Keratinocyte (primary cell): ENCODE results near the gene CDC42EP4. TPM values are rescaled to one million over a fixed set of nuclear protein-coding genes. Genes with fewer than 3 reads are reported as not detected.

ENCODE experiments used
- DNase-seq: peaks from one replicate; pipeline ENCODE4 v3.0.0-alpha.2; 2011; ENCODE audit warnings: low read depth, missing footprints, low spot score
- FAIRE-seq: peaks from 2 replicates; lab custom pipeline; 2011; peaks lifted over from hg19 to GRCh38; lab: Jason Lieb, UNC
- H2AFZ ChIP-seq: 2 replicates; pipeline ENCODE4 v1.6.0; 2012; ENCODE audit warnings: low read length, control low read depth, inconsistent platforms; ENCODE audit not compliant: control insufficient read depth
- H3K27ac ChIP-seq: 2 replicates; pipeline ENCODE4 v1.5.1; 2011; ENCODE audit warnings: low read length; ENCODE audit not compliant: control insufficient read depth, insufficient read depth
- H3K27me3 ChIP-seq: 3 replicates; pipeline ENCODE4 v1.6.0; 2011; ENCODE audit warnings: low read length; ENCODE audit not compliant: control insufficient read depth, insufficient read depth; ENCODE audit errors: extremely low read depth
- H3K36me3 ChIP-seq, 2 experiments: 2 replicates in 1 of 2; 3 replicates in 1 of 2; pipeline ENCODE4 v1.5.1; 2011; ENCODE audit warnings: low read length in 2 of 2, mild to moderate bottlenecking in 1 of 2; ENCODE audit not compliant: control insufficient read depth in 2 of 2, insufficient read depth in 2 of 2; ENCODE audit errors: extremely low read depth in 1 of 2
- H3K4me1 ChIP-seq: 3 replicates; pipeline ENCODE4 v1.5.1; 2011; ENCODE audit warnings: low read length; ENCODE audit not compliant: control insufficient read depth, insufficient read depth; ENCODE audit errors: extremely low read depth
- H3K4me2 ChIP-seq: 3 replicates; pipeline ENCODE4 v1.6.0; 2011; ENCODE audit warnings: low read depth, low read length; ENCODE audit not compliant: control insufficient read depth, insufficient read depth; ENCODE audit errors: extremely low read depth
- H3K4me3 ChIP-seq, 3 experiments: fragments of 200-600 bp in 1 of 3; sonication (generic) in 1 of 3; 2 replicates in 2 of 3; 3 replicates in 1 of 3; pipeline ENCODE4 v1.5.1; 2011 to 2016; ENCODE audit warnings: low read length in 3 of 3, mild to moderate bottlenecking in 3 of 3, control low read depth in 2 of 3, inconsistent platforms in 1 of 3, low read depth in 1 of 3, mixed read lengths in 1 of 3, mixed run types in 1 of 3, moderate library complexity in 1 of 3; ENCODE audit not compliant: control insufficient read depth in 2 of 3, insufficient read depth in 2 of 3; ENCODE audit errors: extremely low read depth in 1 of 3
- H3K79me2 ChIP-seq: 2 replicates; pipeline ENCODE4 v1.6.0; 2012; ENCODE audit warnings: low read length; ENCODE audit not compliant: control insufficient read depth, insufficient read depth
- H3K9ac ChIP-seq: 3 replicates; pipeline ENCODE4 v1.6.0; 2011; ENCODE audit warnings: low read length; ENCODE audit not compliant: control insufficient read depth, insufficient read depth; ENCODE audit errors: extremely low read depth
- H3K9me1 ChIP-seq: 3 replicates; pipeline ENCODE4 v1.6.0; 2011; ENCODE audit warnings: low read length; ENCODE audit not compliant: control insufficient read depth, insufficient read depth; ENCODE audit errors: extremely low read depth
- H3K9me3 ChIP-seq: 2 replicates; pipeline ENCODE4 v1.5.1; 2012; ENCODE audit warnings: low read depth, low read length; ENCODE audit not compliant: control insufficient read depth
- H4K20me1 ChIP-seq: 3 replicates; pipeline ENCODE4 v1.6.0; 2011; ENCODE audit warnings: low read length; ENCODE audit not compliant: control insufficient read depth, insufficient read depth; ENCODE audit errors: extremely low read depth
- CTCF ChIP-seq, 3 experiments: IDR thresholded peaks in 1 of 3; conservative IDR thresholded peaks in 1 of 3; optimal IDR thresholded peaks in 1 of 3; 2 replicates in 2 of 3; 3 replicates in 1 of 3; pipeline versions ENCODE3 to v1.5.1; 2011; ENCODE audit warnings: low read length in 3 of 3, mild to moderate bottlenecking in 3 of 3, moderate library complexity in 2 of 3, control low read depth in 1 of 3, inconsistent platforms in 1 of 3; ENCODE audit not compliant: insufficient read depth in 2 of 3; ENCODE audit errors: extremely low read depth in 1 of 3
- EZH2 ChIP-seq: IDR thresholded peaks from one replicate; pipeline ENCODE4 v1.6.1; 2012; ENCODE audit warnings: inconsistent platforms, mild to moderate bottlenecking, low read length, moderate library complexity
- dilution Hi-C: fragments of 300-500 bp; cut with MboI; formaldehyde crosslinking; loops from one replicate; pipeline ENCODE4 v1.7.0; 2020; ENCODE audit warnings: low sequenced_read_pairs; ENCODE audit not compliant: extremely low pct_ligation_motif_present
- polyA plus RNA-seq, 5 experiments: library from polyadenylated mRNA; depleted of rRNA in 3 of 5; stranded (reverse) in 3 of 5; stranded (forward) in 1 of 5; unstranded in 1 of 5; fragments of >200 nt; gene quantifications; 1 replicate in 1 of 5; 2 replicates in 3 of 5; 3 replicates in 1 of 5; pipeline versions ENCODE4 v1.2.1 to v1.2.3, GENCODE V29; 2011 to 2012; ENCODE audit warnings: missing spikeins in 2 of 5, low read depth in 1 of 5, low replicate concordance in 1 of 5

Gene CDC42EP4
- polyA plus RNA-seq, 1 donor (not counting 4 experiments of a cell fraction or from before 2014, with no cell fraction given): 9.4 TPM

GRCh38 chr17:73349647-73350046 lies 37.8 kb upstream of the CDC42EP4 start:
- Histone ChIP-seq H3K79me2 (no peaks in the 10 kb centered on the region), H2AFZ (no peak overlapping the region), H3K9me3 (no peaks in the 10 kb centered on the region), H3K36me3 (no peaks in the 10 kb centered on the region), H3K9me1 (no peaks in the 10 kb centered on the region), H4K20me1 (no peaks in the 10 kb centered on the region), H3K4me1 (no peaks in the 10 kb centered on the region), H3K4me2 (no peak overlapping the region), H3K4me3 (no peak overlapping the region), H3K27ac (no peak overlapping the region), H3K27me3 (no peaks in the 10 kb centered on the region), H3K9ac (no peak overlapping the region)
- no peak for DNase-seq
- no peak for TF ChIP-seq CTCF (optimal IDR thresholded peaks at IDR 0.05 in 1 of 3, IDR thresholded peaks at IDR 0.05 in 1 of 3, conservative IDR thresholded peaks at IDR 0.05 in 1 of 3; ENCODE audit: extremely low read depth in 1 of 3, insufficient read depth in 2 of 3, low read length in 3 of 3)
- TF ChIP-seq EZH2: no peak
- dilution Hi-C loops: loop anchor here (5.0 kb wide), 1 partner anchor 82 kb away; no protein-coding TSS in a partner anchor
- no peak for FAIRE-seq

GRCh38 chr17:73349138-73349537 lies 37.3 kb upstream of the CDC42EP4 start:
- dilution Hi-C loops: loop anchor here (5.0 kb wide), 1 partner anchor 82 kb away; no protein-coding TSS in a partner anchor
- no peaks in the 10 kb centered on the region for H3K79me2 ChIP-seq
- no peak for TF ChIP-seq CTCF (optimal IDR thresholded peaks at IDR 0.05 in 1 of 3, IDR thresholded peaks at IDR 0.05 in 1 of 3, conservative IDR thresholded peaks at IDR 0.05 in 1 of 3; ENCODE audit: extremely low read depth in 1 of 3, insufficient read depth in 2 of 3, low read length in 3 of 3)
- TF ChIP-seq EZH2: no peak
- H3K9me1 ChIP-seq: no peaks in the 10 kb centered on the region
- no peaks in the 10 kb centered on the region for H3K36me3 ChIP-seq
- H3K27me3 ChIP-seq: no peaks in the 10 kb centered on the region
- no peak overlapping the region for H2AFZ ChIP-seq
- H4K20me1 ChIP-seq: no peaks in the 10 kb centered on the region
- DNase-seq: no peak
- no peak overlapping the region for H3K9ac ChIP-seq
- no peak overlapping the region for H3K27ac ChIP-seq
- FAIRE-seq: no peak
- no peak overlapping the region for H3K4me2 ChIP-seq
- no peak overlapping the region for H3K4me3 ChIP-seq
- H3K4me1 ChIP-seq: no peaks in the 10 kb centered on the region
- H3K9me3 ChIP-seq: no peaks in the 10 kb centered on the region
